ENCODE data around the gene PNPLA3. TPM values are rescaled to one million over a fixed set of nuclear protein-coding genes. Genes with fewer than 3 reads are reported as not detected.
"Not testable (repeated sequence)": the region's sequence is repeated elsewhere in the genome, so short reads cannot be mapped to it uniquely, and the experiment has no call there.

Gene PNPLA3
- total RNA-seq, 2 experiments from 2014 or later = 0.58 to 0.70 TPM

GRCh38 chr22:43904412-43904811, 19.2 kb upstream of the PNPLA3 start:
- TF ChIP-seq CTCF (IDR thresholded peaks at IDR 0.05) = peak; percentile 42
- H3K27me3 Mint-ChIP-seq; ATAC-seq; H3K9me3 Mint-ChIP-seq; POLR2A ChIA-PET; H3K4me3 Mint-ChIP-seq; H3K27ac Mint-ChIP-seq; intact Hi-C loops (cut with micrococcal nuclease); H3K36me3 Mint-ChIP-seq (ENCODE audit: low read depth); H3K4me1 Mint-ChIP-seq (ENCODE audit: low read depth): not testable (repeated sequence)
- CTCF ChIA-PET = interaction anchor here (2.5 kb wide), 1 partner anchor 22 kb away, joined by 6 read pairs; no protein-coding TSS in a partner anchor
- DNase-seq = peak; percentile 60

GRCh38 chr22:43905681-43906080, 17.9 kb upstream of the PNPLA3 start:
- Mint-ChIP-seq H3K4me1 (ENCODE audit: low read depth) (no peaks in the 10 kb centered on the region), H3K4me3 (no peak overlapping the region), H3K36me3 (ENCODE audit: low read depth) (no peaks in the 10 kb centered on the region), H3K27me3 (peaks cover 6% of the 10 kb centered on the region), H3K27ac (no peak overlapping the region), H3K9me3 (no peaks in the 10 kb centered on the region)
- TF ChIP-seq CTCF (IDR thresholded peaks at IDR 0.05) = no peak
- intact Hi-C loops (cut with micrococcal nuclease) = no loop called here
- DNase-seq (no peak), ATAC-seq (no peak)
- ChIA-PET CTCF (interaction anchor here (1.4 kb wide), 1 partner anchor 23 kb away, joined by 3 read pairs; no protein-coding TSS in a partner anchor), POLR2A (no interaction called here)

- Mint-ChIP-seq H3K27ac (no peak overlapping the region), H3K4me3 (no peak overlapping the region), H3K27me3 (peaks cover 6% of the 10 kb centered on the region), H3K4me1 (ENCODE audit: low read depth) (no peaks in the 10 kb centered on the region), H3K36me3 (ENCODE audit: low read depth) (no peaks in the 10 kb centered on the region), H3K9me3 (no peaks in the 10 kb centered on the region)
- ChIA-PET POLR2A (no interaction called here), CTCF (interaction anchor here (1.9 kb wide), 1 partner anchor 27 kb away, joined by 4 read pairs; no protein-coding TSS in a partner anchor)
- no peak for TF ChIP-seq CTCF (IDR thresholded peaks at IDR 0.05)
- intact Hi-C loops (cut with micrococcal nuclease) = no loop called here
- DNase-seq = no peak
- ATAC-seq = no peak
Measured at GRCh38 chr22:43909708-43910107, 13.9 kb upstream of the PNPLA3 start.

GRCh38 chr22:43910178-43910695, 13.4 kb upstream of the PNPLA3 start:
- intact Hi-C loops (cut with micrococcal nuclease) = no loop called here
- H3K4me1 Mint-ChIP-seq (ENCODE audit: low read depth) = no peaks in the 10 kb centered on the region
- H3K36me3 Mint-ChIP-seq (ENCODE audit: low read depth) = no peaks in the 10 kb centered on the region
- DNase-seq (no peak), ATAC-seq (no peak)
- no peak overlapping the region for H3K4me3 Mint-ChIP-seq
- no peak for TF ChIP-seq CTCF (IDR thresholded peaks at IDR 0.05)
- ChIA-PET POLR2A (no interaction called here), CTCF (no interaction called here)
- no peak overlapping the region for H3K27ac Mint-ChIP-seq
- H3K27me3 Mint-ChIP-seq = peaks cover 6% of the 10 kb centered on the region
- no peaks in the 10 kb centered on the region for H3K9me3 Mint-ChIP-seq

- Mint-ChIP-seq H3K4me1 (ENCODE audit: low read depth) (no peaks in the 10 kb centered on the region), H3K27ac (no peak overlapping the region), H3K36me3 (ENCODE audit: low read depth) (no peaks in the 10 kb centered on the region), H3K4me3 (no peak overlapping the region), H3K9me3 (no peaks in the 10 kb centered on the region), H3K27me3 (peaks cover 6% of the 10 kb centered on the region)
- CTCF ChIA-PET = no interaction called here
- intact Hi-C loops (cut with micrococcal nuclease) = no loop called here
- TF ChIP-seq CTCF (IDR thresholded peaks at IDR 0.05) = no peak
- no peak for ATAC-seq
- POLR2A ChIA-PET = no interaction called here
- no peak for DNase-seq
Measured at GRCh38 chr22:43911351-43911750, 12.3 kb upstream of the PNPLA3 start.
